GM12872 (cell line): ENCODE measurements around the gene HNRNPC.

Experiments used
- TF ChIP-seq, protein P1 (sequence below): IDR thresholded peaks from 3 replicates; pipeline ENCODE4 v1.5.1; 2011; ENCODE audit warnings: low read depth, mild to moderate bottlenecking, low read length, moderate library complexity; ENCODE audit not compliant: insufficient read depth

The HNRNPC gene

DNA sequence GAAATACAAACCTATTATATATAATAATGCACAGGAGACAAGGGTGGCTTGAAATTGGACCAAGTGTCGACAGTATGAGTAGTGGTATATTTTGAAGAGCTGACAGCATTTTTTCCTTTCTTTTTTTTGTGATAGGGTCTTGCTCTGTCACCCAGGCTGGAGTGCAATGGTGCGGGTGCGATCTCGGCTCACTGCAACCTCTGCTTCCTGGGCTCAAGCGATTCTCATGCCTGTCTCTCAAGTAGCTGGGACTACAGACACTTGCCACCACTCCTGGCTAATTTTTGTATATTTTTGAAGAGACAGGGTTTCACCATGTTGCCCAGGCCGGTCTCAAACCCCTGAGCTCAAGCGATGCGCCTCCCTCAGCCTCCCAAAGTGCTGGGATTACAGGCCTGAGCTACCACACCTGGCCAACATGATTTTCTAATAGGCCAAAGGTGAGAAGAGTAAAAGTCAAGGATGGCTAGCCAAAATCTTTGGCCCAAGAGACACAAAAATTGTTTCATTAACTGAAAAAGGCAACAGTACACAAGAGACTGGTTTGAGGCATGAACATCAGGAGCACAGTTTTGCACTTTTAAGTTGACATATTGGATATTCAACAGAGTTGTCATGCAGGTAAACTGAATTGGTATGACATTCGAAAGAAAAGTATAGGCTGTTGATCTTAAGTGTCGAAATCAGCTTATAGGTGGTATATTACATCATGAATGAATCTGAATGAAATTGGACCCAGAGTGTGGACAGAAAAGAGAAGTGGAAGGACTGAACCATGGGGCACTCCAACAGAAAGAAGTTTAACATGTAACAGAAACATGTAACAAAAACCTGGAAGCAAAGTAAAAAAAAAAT is 12.5 kb downstream of the HNRNPC start:
- TF ChIP-seq, protein P1, sequence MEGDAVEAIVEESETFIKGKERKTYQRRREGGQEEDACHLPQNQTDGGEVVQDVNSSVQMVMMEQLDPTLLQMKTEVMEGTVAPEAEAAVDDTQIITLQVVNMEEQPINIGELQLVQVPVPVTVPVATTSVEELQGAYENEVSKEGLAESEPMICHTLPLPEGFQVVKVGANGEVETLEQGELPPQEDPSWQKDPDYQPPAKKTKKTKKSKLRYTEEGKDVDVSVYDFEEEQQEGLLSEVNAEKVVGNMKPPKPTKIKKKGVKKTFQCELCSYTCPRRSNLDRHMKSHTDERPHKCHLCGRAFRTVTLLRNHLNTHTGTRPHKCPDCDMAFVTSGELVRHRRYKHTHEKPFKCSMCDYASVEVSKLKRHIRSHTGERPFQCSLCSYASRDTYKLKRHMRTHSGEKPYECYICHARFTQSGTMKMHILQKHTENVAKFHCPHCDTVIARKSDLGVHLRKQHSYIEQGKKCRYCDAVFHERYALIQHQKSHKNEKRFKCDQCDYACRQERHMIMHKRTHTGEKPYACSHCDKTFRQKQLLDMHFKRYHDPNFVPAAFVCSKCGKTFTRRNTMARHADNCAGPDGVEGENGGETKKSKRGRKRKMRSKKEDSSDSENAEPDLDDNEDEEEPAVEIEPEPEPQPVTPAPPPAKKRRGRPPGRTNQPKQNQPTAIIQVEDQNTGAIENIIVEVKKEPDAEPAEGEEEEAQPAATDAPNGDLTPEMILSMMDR, result no peak

DNA sequence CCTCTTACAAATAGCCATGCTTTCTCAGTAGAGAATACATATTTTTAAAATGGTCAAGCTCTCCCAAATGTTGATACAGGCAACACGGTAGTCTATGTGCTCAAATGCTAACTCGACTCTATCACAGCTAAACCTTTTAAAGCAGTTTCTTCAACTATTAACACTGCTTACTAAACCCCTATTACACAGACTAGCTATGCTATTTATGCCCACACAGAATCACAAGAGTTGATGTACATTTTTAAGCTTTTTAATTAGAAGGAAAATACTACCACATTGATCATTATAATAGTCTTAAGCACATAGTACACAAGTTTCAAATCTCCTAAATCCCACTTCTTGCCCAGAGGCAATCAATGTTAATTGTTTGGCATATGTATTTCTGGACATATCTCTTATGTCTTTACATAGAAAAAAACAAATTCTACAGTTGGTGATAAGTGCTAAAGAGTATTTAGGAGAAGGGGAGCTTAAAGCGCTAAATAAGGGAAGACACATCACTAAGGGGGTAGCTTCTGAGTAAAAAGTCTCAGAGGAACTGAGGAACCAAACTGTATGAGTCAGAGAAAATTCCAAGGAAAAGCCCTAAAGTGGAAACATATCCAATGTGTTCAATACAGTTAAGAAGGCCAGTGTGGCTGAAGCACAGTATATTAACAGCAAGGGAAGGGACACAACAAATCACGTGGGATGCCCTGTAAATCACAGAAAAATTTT is 13.7 kb downstream of the HNRNPC start:
- TF ChIP-seq, protein P1, result no peak

DNA sequence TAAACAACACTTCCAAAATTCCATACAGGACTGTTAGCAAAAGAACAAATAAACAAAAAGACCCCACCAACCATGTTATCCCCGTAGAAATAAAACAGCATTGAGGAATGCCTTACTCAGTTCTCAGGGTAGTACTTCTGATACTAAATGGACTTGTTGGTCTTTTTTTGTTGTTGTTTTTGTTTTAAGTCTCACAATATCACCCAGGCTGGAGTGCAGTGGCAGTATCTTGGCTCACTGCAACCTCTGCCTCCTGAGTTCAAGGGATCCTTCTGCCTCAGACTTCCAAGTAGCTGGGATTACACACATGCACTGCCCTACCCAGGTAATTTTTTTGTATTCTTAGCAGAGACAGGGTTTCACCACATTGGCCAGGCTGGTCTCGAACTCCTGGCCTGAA is 17.1 kb downstream of the HNRNPC start:
- TF ChIP-seq, protein P1, result no peak

DNA sequence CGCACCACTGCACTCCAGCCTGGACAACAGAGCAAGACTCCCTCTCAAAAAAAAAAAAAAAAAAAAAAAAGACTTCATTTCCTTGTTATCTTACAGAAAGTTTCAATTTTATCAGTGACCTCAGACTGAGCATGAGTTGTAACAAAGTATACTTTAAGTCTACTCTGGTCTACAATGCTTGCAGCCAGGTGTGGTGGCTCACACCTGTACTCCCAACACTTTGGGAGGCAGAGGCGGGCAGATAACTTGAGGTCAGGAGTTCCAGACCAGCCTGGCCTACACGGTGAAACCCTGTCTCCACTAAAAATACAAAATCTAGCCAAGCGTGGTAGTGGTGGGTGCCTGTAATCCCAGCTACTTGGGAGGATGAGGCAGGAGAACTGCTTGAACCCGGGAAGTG is 18.0 kb downstream of the HNRNPC start:
- TF ChIP-seq, protein P1, result no peak

DNA sequence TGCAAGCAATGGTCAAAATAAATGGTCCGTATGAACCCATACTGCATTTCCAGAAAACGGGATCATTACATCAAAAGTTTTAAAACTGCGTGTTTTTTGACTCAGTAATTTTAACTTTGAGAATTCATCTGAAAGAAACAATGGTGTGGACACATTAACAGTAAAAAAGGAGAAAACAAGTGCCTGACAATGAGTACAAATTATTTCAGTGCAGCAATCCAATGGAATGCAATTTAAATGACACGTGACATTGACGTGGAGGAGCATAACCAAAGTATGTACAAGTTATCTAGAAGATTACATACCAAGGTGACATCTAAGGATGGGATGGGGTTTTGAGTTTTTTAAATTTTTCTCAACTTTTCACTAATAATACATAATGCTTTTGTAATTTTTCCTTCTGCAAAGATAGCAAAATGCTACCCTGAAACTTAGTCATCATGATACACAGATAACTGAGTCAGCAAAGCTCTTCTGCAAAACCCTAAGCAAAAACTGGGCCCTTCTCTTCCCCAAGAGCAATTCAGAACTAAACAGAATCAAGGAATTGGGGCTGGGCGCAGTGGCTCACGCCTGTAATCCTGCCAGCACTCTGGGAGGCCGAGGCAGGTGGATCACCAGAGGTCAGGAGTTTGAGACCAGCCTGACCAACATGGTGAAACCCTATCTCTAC is 20.4 kb downstream of the HNRNPC start:
- TF ChIP-seq, protein P1, result no peak

DNA sequence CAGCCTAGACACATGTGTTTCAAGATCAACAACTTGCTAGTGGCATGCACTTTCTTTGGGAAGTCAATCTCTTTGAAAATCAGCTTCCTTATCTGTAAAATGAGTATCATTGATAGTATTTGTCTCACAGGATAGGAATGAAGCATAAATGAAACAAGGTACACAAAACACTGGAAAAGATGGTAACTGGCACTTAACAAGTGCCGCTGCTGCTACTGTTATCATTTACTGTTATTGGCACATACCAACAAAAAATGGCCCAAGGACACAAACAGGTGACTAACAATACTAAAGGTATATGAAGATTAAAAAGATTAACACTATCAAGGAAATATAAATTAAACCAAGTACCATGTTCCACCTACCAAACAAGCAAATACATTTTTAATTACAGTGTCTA is 20.9 kb downstream of the HNRNPC start:
- TF ChIP-seq, protein P1, result no peak

DNA sequence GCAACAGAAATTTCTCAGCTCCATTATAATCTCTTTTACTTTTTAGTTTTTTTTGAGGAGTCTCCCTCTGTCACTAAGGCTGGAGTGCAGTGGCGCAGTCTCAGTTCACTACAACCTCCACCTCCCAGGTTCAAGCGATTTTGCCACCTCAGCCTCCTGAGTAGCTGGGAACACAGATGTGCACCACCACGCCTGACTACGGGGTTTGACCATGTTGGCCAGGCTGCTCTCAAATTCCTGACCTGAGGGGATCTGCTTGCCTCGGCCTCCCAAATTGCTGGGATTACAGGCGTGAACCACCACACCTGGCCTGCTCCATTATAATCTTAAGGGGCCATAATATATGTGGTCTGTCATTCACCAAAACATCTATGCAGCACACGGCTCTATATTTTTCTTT is 23.4 kb downstream of the HNRNPC start:
- TF ChIP-seq, protein P1, result no peak
